Neuronal stem cell (in vitro differentiated cells): ENCODE measurements around the gene PDE7B.

Experiments used
- DNase-seq: peaks from one replicate; pipeline ENCODE4 v3.0.0-alpha.2; 2013; ENCODE audit warnings: low spot score
- H2AFZ ChIP-seq: one replicate; pipeline ENCODE4 v1.6.1; 2013; ENCODE audit warnings: mild to moderate bottlenecking, low read length, inconsistent platforms
- H2AK5ac ChIP-seq: 2 replicates; pipeline ENCODE4 v1.6.1; 2013; ENCODE audit warnings: low read depth, mild to moderate bottlenecking, inconsistent platforms, low read length, moderate library complexity, mixed read lengths
- H2BK120ac ChIP-seq: 2 replicates; pipeline ENCODE4 v1.6.1; 2013; ENCODE audit warnings: low read depth, mild to moderate bottlenecking, inconsistent platforms, low read length, moderate library complexity, mixed read lengths
- H2BK12ac ChIP-seq: one replicate; pipeline ENCODE4 v1.6.1; 2013; ENCODE audit warnings: low read length, inconsistent platforms
- H2BK15ac ChIP-seq: 2 replicates; pipeline ENCODE4 v1.6.1; 2013; ENCODE audit warnings: mild to moderate bottlenecking, low read length, inconsistent platforms, mixed read lengths
- H2BK5ac ChIP-seq: one replicate; pipeline ENCODE4 v1.6.1; 2013; ENCODE audit warnings: inconsistent platforms, mild to moderate bottlenecking, low read length, moderate library complexity
- H3K14ac ChIP-seq: one replicate; pipeline ENCODE4 v1.6.1; 2013; ENCODE audit warnings: low read length, inconsistent platforms
- H3K18ac ChIP-seq: 2 replicates; pipeline ENCODE4 v1.6.1; 2013; ENCODE audit warnings: low read length, inconsistent platforms
- H3K23ac ChIP-seq: 2 replicates; pipeline ENCODE4 v1.6.1; 2013; ENCODE audit warnings: low read depth, mild to moderate bottlenecking, mixed read lengths, low read length, inconsistent platforms; ENCODE audit not compliant: poor library complexity
- H3K27ac ChIP-seq: replicated peaks from 3 replicates; pipeline ENCODE4 v1.5.1; 2013; ENCODE audit warnings: low read length, inconsistent platforms
- H3K27me3 ChIP-seq, 3 experiments: 2 replicates each; pipeline ENCODE4 v1.6.1; 2013; ENCODE audit warnings: low read length in 3 of 3, mild to moderate bottlenecking in 2 of 3, inconsistent platforms in 1 of 3, low read depth in 1 of 3, mixed read lengths in 1 of 3, moderate library complexity in 1 of 3; ENCODE audit not compliant: control insufficient read depth in 3 of 3, insufficient read depth in 3 of 3
- H3K36me3 ChIP-seq, 2 donors: replicated peaks in 1 of 2; 2 replicates each; pipeline ENCODE4 v1.6.1; 2013; ENCODE audit warnings: low read length in 2 of 2; ENCODE audit not compliant: control insufficient read depth in 2 of 2, insufficient read depth in 2 of 2
- H3K4ac ChIP-seq: 2 replicates; pipeline ENCODE4 v1.6.1; 2013; ENCODE audit warnings: inconsistent platforms, mild to moderate bottlenecking, low read length, moderate library complexity
- H3K4me1 ChIP-seq, 2 donors: 1 replicate in 1 of 2; 2 replicates in 1 of 2; pipeline ENCODE4 v1.6.1; 2013; ENCODE audit warnings: low read length in 2 of 2, low read depth in 1 of 2; ENCODE audit not compliant: control insufficient read depth in 2 of 2, insufficient read depth in 1 of 2
- H3K4me2 ChIP-seq: one replicate; pipeline ENCODE4 v1.6.1; 2013; ENCODE audit warnings: mild to moderate bottlenecking, low read length, inconsistent platforms; ENCODE audit not compliant: insufficient read depth, poor library complexity, severe bottlenecking
- H3K4me3 ChIP-seq, 2 donors: 2 replicates each; pipeline ENCODE4 v1.5.1; 2013; ENCODE audit warnings: low read length in 2 of 2, mild to moderate bottlenecking in 2 of 2, inconsistent platforms in 1 of 2, moderate library complexity in 1 of 2
- H3K79me1 ChIP-seq: one replicate; pipeline ENCODE4 v1.6.1; 2013; ENCODE audit warnings: low read depth, mild to moderate bottlenecking, inconsistent platforms, low read length, moderate library complexity
- H3K9ac ChIP-seq: one replicate; pipeline ENCODE4 v1.6.1; 2013; ENCODE audit warnings: mild to moderate bottlenecking, low read depth, low read length, inconsistent platforms; ENCODE audit not compliant: poor library complexity
- H3K9me3 ChIP-seq, 2 donors: replicated peaks in 1 of 2; 2 replicates each; pipeline versions ENCODE3 to v1.6.1; 2013; ENCODE audit warnings: low read length in 2 of 2, mild to moderate bottlenecking in 2 of 2, inconsistent platforms in 1 of 2, low read depth in 1 of 2, mixed read lengths in 1 of 2, moderate library complexity in 1 of 2; ENCODE audit not compliant: control insufficient read depth in 2 of 2, insufficient read depth in 1 of 2
- H4K8ac ChIP-seq: one replicate; pipeline ENCODE4 v1.6.1; 2013; ENCODE audit warnings: low read depth, mild to moderate bottlenecking, inconsistent platforms, low read length, moderate library complexity
- H4K91ac ChIP-seq: one replicate; pipeline ENCODE4 v1.6.1; 2013; ENCODE audit warnings: low read length, low read depth, mild to moderate bottlenecking, inconsistent platforms; ENCODE audit not compliant: poor library complexity
- WGBS, 2 donors: extraction: QIAGEN DNeasy Blood & Tissue Kit; methylation state at CpG; one replicate each; pipeline ENCODE4 v1.1.7; 2013; ENCODE audit warnings: missing lambda C conversion rate in 2 of 2, mixed read lengths in 1 of 2; ENCODE audit not compliant: insufficient read length in 2 of 2, insufficient replicate concordance in 1 of 2; ENCODE audit errors: extremely low coverage in 2 of 2; 5-methylcytosine and 5-hydroxymethylcytosine counted together

Gene PDE7B

DNA sequence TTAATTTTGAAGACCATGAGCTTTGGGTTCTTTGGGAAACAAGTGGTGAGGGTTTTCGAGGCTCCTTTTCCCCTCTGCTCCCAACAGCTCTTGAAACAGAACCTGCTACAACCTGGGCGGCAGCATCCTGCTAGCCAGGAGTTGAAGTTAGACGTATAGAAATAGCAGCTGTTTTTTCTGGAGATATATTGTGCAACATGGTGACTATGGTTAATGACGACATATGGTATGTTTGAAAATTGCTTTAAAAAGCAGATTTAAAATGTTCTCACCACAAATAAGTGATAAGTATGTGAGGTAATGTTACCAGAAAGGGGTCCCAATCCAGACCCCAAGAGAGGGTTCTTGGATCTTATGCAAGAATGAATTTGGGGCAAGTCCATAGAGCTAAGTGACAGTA lies 138.9 kb downstream of the PDE7B start:
- H3K27ac ChIP-seq = no peak overlapping the region
- no peak overlapping the region for H3K14ac ChIP-seq
- no peaks in the 10 kb centered on the region for H3K79me1 ChIP-seq
- H2AK5ac ChIP-seq = no peak overlapping the region
- H3K4me2 ChIP-seq = no peak overlapping the region
- no CpG with 5 or more reads among the region's 4 CpGs for WGBS, 2 donors
- no peak overlapping the region for H4K8ac ChIP-seq
- no peaks in the 10 kb centered on the region for H3K9me3 ChIP-seq
- H3K4ac ChIP-seq = no peak overlapping the region
- no peak overlapping the region for H2BK5ac ChIP-seq
- H3K4me1 ChIP-seq = no peaks in the 10 kb centered on the region
- no peak overlapping the region for H3K18ac ChIP-seq
- H4K91ac ChIP-seq = no peak overlapping the region
- H3K36me3 ChIP-seq = no peaks in the 10 kb centered on the region
- H3K27me3 ChIP-seq = no peaks in the 10 kb centered on the region
- no peak for DNase-seq
- H3K23ac ChIP-seq = no peak overlapping the region
- H3K9ac ChIP-seq = no peak overlapping the region
- no peak overlapping the region for H2BK15ac ChIP-seq
- no peak overlapping the region for H2BK12ac ChIP-seq
- no peak overlapping the region for H2AFZ ChIP-seq
- no peak overlapping the region for H2BK120ac ChIP-seq
- H3K4me3 ChIP-seq = no peak overlapping the region

GRCh38 chr6:135990855-135991464 lies 139.5 kb downstream of the PDE7B start:
- Histone ChIP-seq H3K14ac (no peak overlapping the region), H2BK5ac (no peak overlapping the region), H3K36me3 (no peaks in the 10 kb centered on the region), H4K91ac (no peak overlapping the region), H3K27ac (no peak overlapping the region), H3K4ac (no peak overlapping the region), H3K4me1 (no peaks in the 10 kb centered on the region), H3K4me3 (no peak overlapping the region), H2AK5ac (no peak overlapping the region), H2AFZ (peak overlapping the region; percentile 21), H2BK15ac (no peak overlapping the region), H3K9me3 (no peaks in the 10 kb centered on the region), H3K23ac (no peak overlapping the region), H3K18ac (no peak overlapping the region), H3K9ac (no peak overlapping the region), H3K79me1 (no peaks in the 10 kb centered on the region), H2BK120ac (no peak overlapping the region), H2BK12ac (no peak overlapping the region), H3K27me3 (no peaks in the 10 kb centered on the region), H4K8ac (no peak overlapping the region), H3K4me2 (no peak overlapping the region)
- WGBS, 2 donors = no CpG with 5 or more reads among the region's 4 CpGs
- no peak for DNase-seq

GRCh38 chr6:135992739-135993138 lies 141.2 kb downstream of the PDE7B start:
- H4K8ac ChIP-seq = no peak overlapping the region
- H3K27me3 ChIP-seq = no peaks in the 10 kb centered on the region
- H2BK120ac ChIP-seq = no peak overlapping the region
- H3K4me1 ChIP-seq = no peaks in the 10 kb centered on the region
- no peak overlapping the region for H2BK5ac ChIP-seq
- no peak overlapping the region for H4K91ac ChIP-seq
- no peaks in the 10 kb centered on the region for H3K36me3 ChIP-seq
- no peak overlapping the region for H3K4ac ChIP-seq
- H3K27ac ChIP-seq = no peak overlapping the region
- no peaks in the 10 kb centered on the region for H3K79me1 ChIP-seq
- H3K4me2 ChIP-seq = no peak overlapping the region
- no peak overlapping the region for H3K14ac ChIP-seq
- no peak overlapping the region for H2BK15ac ChIP-seq
- no peak overlapping the region for H3K9ac ChIP-seq
- H2BK12ac ChIP-seq = no peak overlapping the region
- no peak overlapping the region for H3K18ac ChIP-seq
- H2AK5ac ChIP-seq = no peak overlapping the region
- H3K4me3 ChIP-seq = no peak overlapping the region
- no CpG with 5 or more reads among the region's 2 CpGs for WGBS, 2 donors
- no peaks in the 10 kb centered on the region for H3K9me3 ChIP-seq
- H2AFZ ChIP-seq = no peak overlapping the region
- no peak overlapping the region for H3K23ac ChIP-seq
- no peak for DNase-seq

GRCh38 chr6:135993361-135993760 lies 141.9 kb downstream of the PDE7B start:
- no peak overlapping the region for H4K8ac ChIP-seq
- no peak overlapping the region for H3K23ac ChIP-seq
- no peak overlapping the region for H3K4me3 ChIP-seq
- H2BK15ac ChIP-seq = no peak overlapping the region
- no peak overlapping the region for H2BK5ac ChIP-seq
- no peaks in the 10 kb centered on the region for H3K9me3 ChIP-seq
- no CpG with 5 or more reads among the region's 3 CpGs for WGBS, 2 donors
- no peaks in the 10 kb centered on the region for H3K4me1 ChIP-seq
- H2AK5ac ChIP-seq = no peak overlapping the region
- H3K36me3 ChIP-seq = no peaks in the 10 kb centered on the region
- no peaks in the 10 kb centered on the region for H3K79me1 ChIP-seq
- H3K4me2 ChIP-seq = no peak overlapping the region
- no peak overlapping the region for H3K9ac ChIP-seq
- H2AFZ ChIP-seq = no peak overlapping the region
- no peak overlapping the region for H2BK120ac ChIP-seq
- H3K4ac ChIP-seq = no peak overlapping the region
- H3K14ac ChIP-seq = no peak overlapping the region
- DNase-seq = no peak
- H2BK12ac ChIP-seq = no peak overlapping the region
- no peak overlapping the region for H3K18ac ChIP-seq
- H3K27ac ChIP-seq = no peak overlapping the region
- H3K27me3 ChIP-seq = no peaks in the 10 kb centered on the region
- H4K91ac ChIP-seq = no peak overlapping the region
